ENCODE results near the gene SOX30. TPM values are rescaled to one million over a fixed set of nuclear protein-coding genes. Genes with fewer than 3 reads are reported as not detected.

Gene SOX30
- total RNA-seq, 1 experiment from 2014 or later, result 0.11 TPM

DNA sequence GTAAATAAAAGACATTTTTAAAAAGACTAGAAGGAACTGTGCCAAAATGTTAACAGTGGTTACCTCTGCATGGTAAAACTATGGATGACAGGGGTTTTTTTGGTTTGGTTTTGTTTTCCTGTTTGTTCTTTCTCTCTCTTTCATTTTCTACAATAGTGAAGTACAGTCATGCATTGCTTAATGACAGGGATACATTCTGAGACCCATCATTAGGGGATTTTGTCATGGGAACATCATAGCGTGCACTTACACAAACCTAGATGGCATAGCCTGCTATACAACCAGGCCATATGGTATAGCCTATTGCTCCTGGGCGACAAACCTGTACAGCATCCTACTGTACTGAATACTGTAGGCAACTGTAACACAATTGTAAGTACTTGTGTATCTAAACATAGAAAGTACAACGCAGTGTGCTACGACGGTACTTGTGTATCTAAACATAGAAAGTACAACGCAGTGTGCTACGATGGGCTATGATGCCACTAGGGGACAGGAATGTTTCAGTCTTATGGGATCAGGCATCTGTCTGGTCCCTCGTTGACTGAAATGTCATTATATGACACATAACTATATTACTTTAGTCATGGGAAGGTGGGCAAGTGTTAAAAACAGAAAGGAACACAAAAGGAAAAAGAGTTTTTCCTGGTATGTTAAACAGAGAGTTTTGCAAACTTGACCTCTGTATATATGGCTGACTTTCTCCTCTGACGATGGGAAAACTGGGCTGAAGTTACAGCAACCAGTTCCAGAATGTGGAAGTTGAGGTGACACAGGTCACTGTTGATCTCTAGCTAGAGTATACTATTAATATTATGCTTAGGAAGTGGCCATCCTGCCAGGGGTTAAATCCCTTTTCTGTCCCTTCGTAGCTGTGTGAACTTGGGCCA lies 69.3 kb downstream of the SOX30 start:
- no peaks in the 10 kb centered on the region for H3K36me3 ChIP-seq (ENCODE audit: low read depth)
- DNase-seq, result no peak
- no peaks in the 10 kb centered on the region for H3K27me3 ChIP-seq (ENCODE audit: insufficient read depth, low read depth)
- no peak overlapping the region for H3K4me3 ChIP-seq
- ChIA-PET POLR2A (ENCODE audit: unreplicated experiment) (no interaction called here), CTCF (no interaction called here)
- no peaks in the 10 kb centered on the region for H3F3A ChIP-seq (ENCODE audit: insufficient read depth, low read depth)
- H3K4me1 ChIP-seq (replicated peaks; ENCODE audit: insufficient read depth), result no peaks in the 10 kb centered on the region
- H3K9me3 ChIP-seq (ENCODE audit: insufficient read depth, low read depth), result no peaks in the 10 kb centered on the region
- no peaks in the 10 kb centered on the region for H3K79me2 ChIP-seq (ENCODE audit: low read depth)
- H3K27ac ChIP-seq, result no peak overlapping the region
- BruUV-seq (replicated peaks), result no TSS peak
- H3K4me2 ChIP-seq, result no peak overlapping the region
- H3K9me2 ChIP-seq (ENCODE audit: insufficient read depth), result no peaks in the 10 kb centered on the region
- no peak overlapping the region for H2AFZ ChIP-seq
- no peaks in the 10 kb centered on the region for H4K20me1 ChIP-seq (ENCODE audit: insufficient read depth)
- intact Hi-C loops (cut with micrococcal nuclease; ENCODE audit: unreplicated experiment), result no loop called here
- TF ChIP-seq EZH2 (IDR thresholded peaks at IDR 0.05; ENCODE audit: low read depth), result no peak
- TF ChIP-seq, protein P1, sequence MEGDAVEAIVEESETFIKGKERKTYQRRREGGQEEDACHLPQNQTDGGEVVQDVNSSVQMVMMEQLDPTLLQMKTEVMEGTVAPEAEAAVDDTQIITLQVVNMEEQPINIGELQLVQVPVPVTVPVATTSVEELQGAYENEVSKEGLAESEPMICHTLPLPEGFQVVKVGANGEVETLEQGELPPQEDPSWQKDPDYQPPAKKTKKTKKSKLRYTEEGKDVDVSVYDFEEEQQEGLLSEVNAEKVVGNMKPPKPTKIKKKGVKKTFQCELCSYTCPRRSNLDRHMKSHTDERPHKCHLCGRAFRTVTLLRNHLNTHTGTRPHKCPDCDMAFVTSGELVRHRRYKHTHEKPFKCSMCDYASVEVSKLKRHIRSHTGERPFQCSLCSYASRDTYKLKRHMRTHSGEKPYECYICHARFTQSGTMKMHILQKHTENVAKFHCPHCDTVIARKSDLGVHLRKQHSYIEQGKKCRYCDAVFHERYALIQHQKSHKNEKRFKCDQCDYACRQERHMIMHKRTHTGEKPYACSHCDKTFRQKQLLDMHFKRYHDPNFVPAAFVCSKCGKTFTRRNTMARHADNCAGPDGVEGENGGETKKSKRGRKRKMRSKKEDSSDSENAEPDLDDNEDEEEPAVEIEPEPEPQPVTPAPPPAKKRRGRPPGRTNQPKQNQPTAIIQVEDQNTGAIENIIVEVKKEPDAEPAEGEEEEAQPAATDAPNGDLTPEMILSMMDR (conservative IDR thresholded peaks at IDR 0.05), result no peak

DNA sequence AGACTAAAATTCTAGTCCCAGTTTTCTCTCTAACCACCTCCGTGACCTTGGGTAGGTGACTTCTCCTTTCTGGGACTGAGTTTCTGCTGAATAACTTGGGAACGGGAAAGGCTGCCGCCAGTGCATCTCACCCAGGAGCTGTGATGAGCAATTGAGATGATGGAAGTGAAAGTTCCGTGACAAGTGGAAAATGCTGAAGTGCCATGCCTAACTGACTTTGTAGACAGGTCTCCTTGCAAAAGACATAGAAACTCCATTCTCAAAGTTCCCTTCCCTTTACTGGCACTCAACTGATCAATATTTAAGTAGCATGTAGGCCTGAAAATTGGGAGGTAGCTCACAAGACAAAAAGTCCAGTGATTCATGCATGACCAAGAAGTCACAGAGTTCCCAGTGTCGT lies 70.3 kb downstream of the SOX30 start:
- POLR2A ChIA-PET (ENCODE audit: unreplicated experiment), result no interaction called here
- Histone ChIP-seq H4K20me1 (ENCODE audit: insufficient read depth) (no peaks in the 10 kb centered on the region), H3K4me1 (replicated peaks; ENCODE audit: insufficient read depth) (0 out of 2 replicates have a peak, but pooled peaks cover 4% of the 10 kb centered on the region), H3F3A (ENCODE audit: insufficient read depth, low read depth) (peaks cover 3% of the 10 kb centered on the region; the same call in 1 of the 2 replicates), H3K4me2 (no peak overlapping the region), H3K9me3 (ENCODE audit: insufficient read depth, low read depth) (no peaks in the 10 kb centered on the region), H3K9me2 (ENCODE audit: insufficient read depth) (no peaks in the 10 kb centered on the region), H3K27me3 (ENCODE audit: insufficient read depth, low read depth) (no peaks in the 10 kb centered on the region), H3K27ac (no peak overlapping the region), H3K79me2 (ENCODE audit: low read depth) (no peaks in the 10 kb centered on the region), H3K36me3 (ENCODE audit: low read depth) (no peaks in the 10 kb centered on the region), H3K4me3 (no peak overlapping the region), H2AFZ (no peak overlapping the region)
- DNase-seq, result no peak
- TF ChIP-seq EZH2 (IDR thresholded peaks at IDR 0.05; ENCODE audit: low read depth), result no peak
- TF ChIP-seq, protein P1 (conservative IDR thresholded peaks at IDR 0.05), result no peak
- BruUV-seq (replicated peaks), result no TSS peak
- intact Hi-C loops (cut with micrococcal nuclease; ENCODE audit: unreplicated experiment), result no loop called here
- CTCF ChIA-PET, result no interaction called here

DNA sequence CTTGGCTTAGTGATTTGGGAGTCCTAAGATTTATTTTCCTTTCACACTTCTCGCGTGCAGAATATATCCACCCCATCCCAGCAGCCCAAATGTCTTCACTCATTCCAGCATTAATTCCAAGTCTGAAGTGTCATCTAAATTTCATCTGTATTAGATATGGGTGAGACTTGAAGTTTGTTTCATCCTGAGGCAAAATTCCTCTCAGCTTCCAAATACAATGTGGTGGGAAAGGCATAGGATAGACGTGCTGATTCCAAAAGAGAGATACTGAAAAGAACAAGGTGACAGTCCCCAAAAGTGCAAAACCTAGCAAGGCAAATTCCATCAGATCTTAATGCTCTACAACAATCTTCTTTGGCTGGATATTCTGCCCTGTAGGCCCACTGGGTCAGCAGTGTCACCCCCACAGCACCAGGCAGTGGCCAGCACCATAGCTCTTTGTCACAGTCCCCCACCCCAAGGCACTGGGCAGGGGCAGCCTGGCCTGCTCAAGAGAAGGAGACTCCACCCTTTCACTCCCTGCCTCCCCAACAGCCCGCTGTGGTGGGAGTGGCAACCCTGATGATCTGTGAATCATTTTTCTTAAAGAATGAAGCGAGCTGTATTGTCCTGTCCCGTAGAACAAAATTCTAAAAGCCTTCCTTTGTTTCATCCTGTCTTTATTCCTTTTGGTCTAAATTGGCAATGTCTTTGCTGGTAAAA lies 74.0 kb downstream of the SOX30 start:
- H3K9me3 ChIP-seq (ENCODE audit: insufficient read depth, low read depth), result no peaks in the 10 kb centered on the region
- no peak overlapping the region for H2AFZ ChIP-seq
- H3K9me2 ChIP-seq (ENCODE audit: insufficient read depth), result no peaks in the 10 kb centered on the region
- H3K4me2 ChIP-seq, result no peak overlapping the region
- DNase-seq, result no peak
- peaks cover 3% of the 10 kb centered on the region; the same call in 1 of the 2 replicates for H3F3A ChIP-seq (ENCODE audit: insufficient read depth, low read depth)
- intact Hi-C loops (cut with micrococcal nuclease; ENCODE audit: unreplicated experiment), result no loop called here
- no peaks in the 10 kb centered on the region for H3K27me3 ChIP-seq (ENCODE audit: insufficient read depth, low read depth)
- BruUV-seq (replicated peaks), result no TSS peak
- ChIA-PET POLR2A (ENCODE audit: unreplicated experiment) (no interaction called here), CTCF (no interaction called here)
- no peak for TF ChIP-seq EZH2 (IDR thresholded peaks at IDR 0.05; ENCODE audit: low read depth)
- TF ChIP-seq, protein P1 (conservative IDR thresholded peaks at IDR 0.05), result no peak
- no peaks in the 10 kb centered on the region for H4K20me1 ChIP-seq (ENCODE audit: insufficient read depth)
- H3K36me3 ChIP-seq (ENCODE audit: low read depth), result no peaks in the 10 kb centered on the region
- peaks cover 22% of the 10 kb centered on the region; the same call in 1 of the 2 replicates for H3K4me1 ChIP-seq (replicated peaks; ENCODE audit: insufficient read depth)
- peaks cover 16% of the 10 kb centered on the region for H3K79me2 ChIP-seq (ENCODE audit: low read depth)
- H3K27ac ChIP-seq, result no peak overlapping the region
- H3K4me3 ChIP-seq, result no peak overlapping the region

Measured in PC-9 (cell line).